ENCODE measurements around the gene TBC1D22A. TPM values are rescaled to one million over a fixed set of nuclear protein-coding genes. Genes with fewer than 3 reads are reported as not detected.

Gene TBC1D22A
- polyA plus RNA-seq, 1 donor from 2014 or later: 9.3 TPM

- TF ChIP-seq EP300 (conservative IDR thresholded peaks at IDR 0.05; ENCODE audit: poor library complexity, severe bottlenecking): no peak
- TF ChIP-seq CTCF (IDR thresholded peaks at IDR 0.05; ENCODE audit: poor library complexity, severe bottlenecking): no peak
- TF ChIP-seq MXI1 (conservative IDR thresholded peaks at IDR 0.05; ENCODE audit: poor library complexity, severe bottlenecking): no peak
- no peak for TF ChIP-seq POLR2AphosphoS5 (IDR thresholded peaks at IDR 0.05)
- Histone ChIP-seq H3K9me2 (ENCODE audit: insufficient read depth, low read length) (no peaks in the 10 kb centered on the region), H3F3A (ENCODE audit: insufficient read depth, low read length, poor library complexity, severe bottlenecking) (no peaks in the 10 kb centered on the region), H3K9ac (ENCODE audit: low read length) (no peak overlapping the region), H3K9me3 (ENCODE audit: low read length) (no peaks in the 10 kb centered on the region), H2AFZ (ENCODE audit: low read depth, low read length) (no peak overlapping the region), H3K4me2 (ENCODE audit: low read length) (no peak overlapping the region), H3K36me3 (ENCODE audit: insufficient read depth, low read length) (no peaks in the 10 kb centered on the region), H3K27me3 (ENCODE audit: insufficient read depth, low read depth, low read length) (no peaks in the 10 kb centered on the region), H3K79me2 (replicated peaks; ENCODE audit: insufficient read depth, low read length) (no peaks in the 10 kb centered on the region), H3K4me3 (ENCODE audit: low read length) (no peak overlapping the region), H3K27ac (ENCODE audit: low read length) (no peak overlapping the region), H4K20me1 (ENCODE audit: insufficient read depth) (no peaks in the 10 kb centered on the region)
Measured at GRCh38 chr22:46962406-46962805, 200.0 kb downstream of the TBC1D22A start.

- no peaks in the 10 kb centered on the region for H3K79me2 ChIP-seq (replicated peaks; ENCODE audit: insufficient read depth, low read length)
- H4K20me1 ChIP-seq (ENCODE audit: insufficient read depth): no peaks in the 10 kb centered on the region
- H3K4me3 ChIP-seq (ENCODE audit: low read length): no peak overlapping the region
- H3F3A ChIP-seq (ENCODE audit: insufficient read depth, low read length, poor library complexity, severe bottlenecking): no peaks in the 10 kb centered on the region
- H3K4me2 ChIP-seq (ENCODE audit: low read length): no peak overlapping the region
- no peaks in the 10 kb centered on the region for H3K9me2 ChIP-seq (ENCODE audit: insufficient read depth, low read length)
- H2AFZ ChIP-seq (ENCODE audit: low read depth, low read length): no peak overlapping the region
- H3K27ac ChIP-seq (ENCODE audit: low read length): no peak overlapping the region
- no peaks in the 10 kb centered on the region for H3K27me3 ChIP-seq (ENCODE audit: insufficient read depth, low read depth, low read length)
- H3K36me3 ChIP-seq (ENCODE audit: insufficient read depth, low read length): no peaks in the 10 kb centered on the region
- no peak overlapping the region for H3K9ac ChIP-seq (ENCODE audit: low read length)
- TF ChIP-seq SMC3 (conservative IDR thresholded peaks at IDR 0.05; ENCODE audit: poor library complexity) (no peak), RAD21 (conservative IDR thresholded peaks at IDR 0.05) (no peak), MXI1 (conservative IDR thresholded peaks at IDR 0.05; ENCODE audit: poor library complexity, severe bottlenecking) (no peak), POLR2AphosphoS5 (IDR thresholded peaks at IDR 0.05) (no peak), EZH2 (IDR thresholded peaks at IDR 0.05; ENCODE audit: borderline replicate concordance, insufficient read depth, low read length, poor library complexity, severe bottlenecking) (no peak), CTCF (IDR thresholded peaks at IDR 0.05; ENCODE audit: poor library complexity, severe bottlenecking) (no peak), EP300 (conservative IDR thresholded peaks at IDR 0.05; ENCODE audit: poor library complexity, severe bottlenecking) (no peak), REST (IDR thresholded peaks at IDR 0.05; ENCODE audit: borderline replicate concordance) (no peak), TAF1 (IDR thresholded peaks at IDR 0.05; ENCODE audit: low read depth) (no peak)
- no peaks in the 10 kb centered on the region for H3K9me3 ChIP-seq (ENCODE audit: low read length)
Measured at GRCh38 chr22:46963672-46964545, 201.5 kb downstream of the TBC1D22A start.
